ENCODE data around the gene SERPINB10. TPM values are rescaled to one million over a fixed set of nuclear protein-coding genes. Genes with fewer than 3 reads are reported as not detected.

The SERPINB10 gene
- total and polyA plus RNA-seq, 2 donors (not counting 1 experiment from before 2014, with no cell fraction given): not detected

GRCh38 chr18:63930773-63931354, 23.1 kb downstream of the SERPINB10 start:
- Mint-ChIP-seq H3K4me1 (peaks cover 2% of the 10 kb centered on the region), H3K9me3 (ENCODE audit: insufficient read depth) (no peaks in the 10 kb centered on the region), H3K4me3 (no peak overlapping the region), H3K27me3 (peaks cover 13% of the 10 kb centered on the region), H3K27ac (no peak overlapping the region)
- CTCF ChIA-PET: interaction anchor here (1.1 to 1.2 kb wide), 2 partner anchors 33 to 64 kb away, joined by 3 read pairs; no protein-coding TSS in a partner anchor
- H3K4me2 ChIP-seq (replicated peaks; ENCODE audit: low read depth, low read length, poor library complexity, severe bottlenecking): no peak overlapping the region
- no peak overlapping the region for H3K9ac ChIP-seq (ENCODE audit: low read length)
- peaks cover 0 to under 1% of the 10 kb centered on the region in 2 donors for H3K4me1 ChIP-seq (ENCODE audit: control insufficient read depth in 2 of 2, insufficient read depth in 2 of 2, low read length in 2 of 2)
- DNase-seq: no peak
- H3K36me3 ChIP-seq (replicated peaks in 1 of 2; ENCODE audit: control extremely low read depth in 1 of 2, control insufficient read depth in 1 of 2, extremely low read depth in 1 of 2, insufficient read depth in 2 of 2, low read length in 1 of 2): no peaks in the 10 kb centered on the region
- no peak for TF ChIP-seq CTCF (IDR thresholded peaks at IDR 0.05)
- TF ChIP-seq EZH2 (IDR thresholded peaks at IDR 0.05; ENCODE audit: borderline replicate concordance, insufficient read depth, low read depth, low read length, poor library complexity, severe bottlenecking): no peak
- H3K9me3 ChIP-seq (ENCODE audit: control extremely low read depth in 1 of 3, control insufficient read depth in 2 of 3, insufficient read depth in 1 of 3, low read length in 2 of 3): no peaks in the 10 kb centered on the region
- no peak for ATAC-seq (ENCODE audit: low read depth)
- H3K27ac ChIP-seq (ENCODE audit: low read length in 2 of 2): no peak overlapping the region
- no peaks in the 10 kb centered on the region for H3K27me3 ChIP-seq (replicated peaks in 1 of 4; ENCODE audit: control extremely low read depth in 1 of 4, control insufficient read depth in 3 of 4, insufficient read depth in 4 of 4, low read length in 3 of 4)
- H3K4me3 ChIP-seq (ENCODE audit: control extremely low read depth in 1 of 5, extremely low read depth in 1 of 5, insufficient read depth in 1 of 5, low read depth in 2 of 5, low read length in 4 of 5): no peak overlapping the region
- no peaks in the 10 kb centered on the region for H3K79me2 ChIP-seq (ENCODE audit: control insufficient read depth, insufficient read depth, low read length)
- H4K20me1 ChIP-seq (ENCODE audit: control insufficient read depth, insufficient read depth, low read length, poor library complexity, severe bottlenecking): no peaks in the 10 kb centered on the region
- intact Hi-C loops (cut with micrococcal nuclease): no loop called here
- WGBS (ENCODE audit: insufficient coverage): 100% methylated on average over 2 of the region's 3 CpGs
- POLR2A ChIA-PET: no interaction called here
- no peak overlapping the region for H2AFZ ChIP-seq (ENCODE audit: insufficient read depth, low read depth, low read length, poor library complexity, severe bottlenecking)
